GM12872 (cell line): Measurements from ENCODE around the gene IGFBP7.

Source experiments
- CTCF ChIP-seq: IDR thresholded peaks from 3 replicates; pipeline ENCODE4 v1.5.1; 2011; ENCODE audit warnings: low read depth, mild to moderate bottlenecking, low read length, moderate library complexity; ENCODE audit not compliant: insufficient read depth

The IGFBP7 gene

GRCh38 chr4:57102050-57102624 is 8.0 kb downstream of the IGFBP7 start:
- no peak for TF ChIP-seq CTCF

- TF ChIP-seq CTCF = no peak
These were observed 9.1 kb downstream of the IGFBP7 start for GRCh38 chr4:57100979-57101651.

GRCh38 chr4:57099363-57099762 is 10.8 kb downstream of the IGFBP7 start:
- no peak for TF ChIP-seq CTCF

GRCh38 chr4:57098941-57099340 is 11.2 kb downstream of the IGFBP7 start:
- no peak for TF ChIP-seq CTCF

- no peak for TF ChIP-seq CTCF
These were observed 11.8 kb downstream of the IGFBP7 start for GRCh38 chr4:57098415-57098814.

GRCh38 chr4:57097711-57098110 is 12.5 kb downstream of the IGFBP7 start:
- no peak for TF ChIP-seq CTCF

- TF ChIP-seq CTCF = no peak
These were observed 14.2 kb downstream of the IGFBP7 start for GRCh38 chr4:57095956-57096355.
